ENCODE measurements around the gene DSCAM.

DSCAM gene

GRCh38 chr21:40472013-40472412, 374.9 kb downstream of the DSCAM start:
- no peak for TF ChIP-seq CTCF (IDR thresholded peaks at IDR 0.05)

- no peak for TF ChIP-seq CTCF (IDR thresholded peaks at IDR 0.05)
Observed at GRCh38 chr21:40471103-40471502, 375.9 kb downstream of the DSCAM start.

GRCh38 chr21:40466893-40467483, 380.0 kb downstream of the DSCAM start:
- peak; percentile 60 for TF ChIP-seq CTCF (IDR thresholded peaks at IDR 0.05)

- TF ChIP-seq CTCF (IDR thresholded peaks at IDR 0.05), result no peak
Observed at GRCh38 chr21:40465382-40465781, 381.6 kb downstream of the DSCAM start.

- no peak for TF ChIP-seq CTCF (IDR thresholded peaks at IDR 0.05)
Observed at GRCh38 chr21:40463176-40463575, 383.8 kb downstream of the DSCAM start.

GRCh38 chr21:40461008-40461407, 385.9 kb downstream of the DSCAM start:
- no peak for TF ChIP-seq CTCF (IDR thresholded peaks at IDR 0.05)

- no peak for TF ChIP-seq CTCF (IDR thresholded peaks at IDR 0.05)
Observed at GRCh38 chr21:40457741-40458140, 389.2 kb downstream of the DSCAM start.

GRCh38 chr21:40454057-40454456, 392.9 kb downstream of the DSCAM start:
- TF ChIP-seq CTCF (IDR thresholded peaks at IDR 0.05), result no peak
